ENCODE data around the gene ZNF488. TPM values are rescaled to one million over a fixed set of nuclear protein-coding genes. Genes with fewer than 3 reads are reported as not detected.

Gene ZNF488
- polyA plus RNA-seq, 2 of the 4 experiments (the other 2 are of a cell fraction): 4.0 to 8.3 TPM

GRCh38 chr10:47401874-47402640 lies 18.0 kb upstream of the ZNF488 start:
- Histone ChIP-seq H3K27ac (peak overlapping the region; percentile 91 to 97), H3K4me1 (peaks cover 51% of the 10 kb centered on the region), H3K4me2 (peak overlapping the region; percentile 56), H3K4me3 (no peak overlapping the region), H3K9me3 (peaks cover 9% of the 10 kb centered on the region; the same call in 2 of the 3 replicates)
- 87% methylated on average over 10 of the region's 10 CpGs for WGBS (ENCODE audit: missing lambda C conversion rate)
- FAIRE-seq (no peak), ATAC-seq (no peak), DNase-seq (ENCODE audit: low read depth in 1 of 2, low spot score in 1 of 2) (no peak)
- TF ChIP-seq GATA3 (IDR thresholded peaks at IDR 0.05; ENCODE audit: borderline replicate concordance) (no peak), JUN (IDR thresholded peaks at IDR 0.05) (no peak), ZC3H11A (IDR thresholded peaks at IDR 0.05) (no peak)
- POLR2A ChIA-PET: no interaction called here
- CTCF ChIA-PET: interaction anchor here (0.6 to 1.7 kb wide), 2 partner anchors 11 to 48 kb away, joined by 3 to 6 read pairs; no protein-coding TSS in a partner anchor

- Histone ChIP-seq H3K4me3 (no peak overlapping the region), H3K27ac (peak overlapping the region; percentile 91 to 97; a peak in 5 of 6 replicates), H3K4me2 (no peak overlapping the region), H3K9me3 (peaks cover 9% of the 10 kb centered on the region; the same call in 2 of the 3 replicates), H3K4me1 (peaks cover 51% of the 10 kb centered on the region)
- no peak for ATAC-seq
- CTCF ChIA-PET: interaction anchor here (1.7 kb wide), 1 partner anchor 47 kb away, joined by 6 read pairs; no protein-coding TSS in a partner anchor
- FAIRE-seq: no peak
- TF ChIP-seq ZSCAN20 (CRISPR knock-in tag; IDR thresholded peaks at IDR 0.05) (no peak), KDM1A (IDR thresholded peaks at IDR 0.05; ENCODE audit: low read depth) (no peak), CTCF (IDR thresholded peaks at IDR 0.05) (no peak), BCL3 (IDR thresholded peaks at IDR 0.05) (no peak), MYC (IDR thresholded peaks at IDR 0.05; ENCODE audit: borderline replicate concordance, low read length) (no peak), NFE2L2 (conservative IDR thresholded peaks at IDR 0.05; ENCODE audit: low read length) (no peak), REST (IDR thresholded peaks at IDR 0.05) (no peak), HOXB13 (CRISPR knock-in tag; IDR thresholded peaks at IDR 0.05; ENCODE audit: low read depth) (no peak), PBX3 (IDR thresholded peaks at IDR 0.05) (no peak), CEBPB (IDR thresholded peaks at IDR 0.05) (no peak), MAX (IDR thresholded peaks at IDR 0.05) (no peak), PHF8 (IDR thresholded peaks at IDR 0.05; ENCODE audit: borderline replicate concordance, low read depth) (no peak), KDM5A (IDR thresholded peaks at IDR 0.05) (no peak), HMGXB4 (CRISPR knock-in tag; IDR thresholded peaks at IDR 0.05; ENCODE audit: borderline replicate concordance) (no peak), E2F6 (IDR thresholded peaks at IDR 0.05; ENCODE audit: borderline replicate concordance, low read depth) (no peak), RNF2 (IDR thresholded peaks at IDR 0.05; ENCODE audit: borderline replicate concordance, low read depth) (no peak), SREBF2 (IDR thresholded peaks at IDR 0.05) (no peak), ZNF302 (CRISPR knock-in tag; IDR thresholded peaks at IDR 0.05) (no peak), GATA3 (IDR thresholded peaks at IDR 0.05; ENCODE audit: borderline replicate concordance) (no peak)
- WGBS (ENCODE audit: missing lambda C conversion rate): 92% methylated on average over 4 of the region's 4 CpGs
- no peak for DNase-seq (ENCODE audit: low read depth in 1 of 2, low spot score in 1 of 2)
- POLR2A ChIA-PET: no interaction called here
These were observed 17.1 kb upstream of the ZNF488 start for GRCh38 chr10:47401210-47401609.

All from A549 (cell line).